Hippocampal formation (tissue), 2 donors: Measurements from ENCODE around the gene CDK5.
"Not testable (repeated sequence)": the region's sequence is repeated elsewhere in the genome, so short reads cannot be mapped to it uniquely, and the experiment has no call there.

Source experiments
- DNase-seq, 2 donors: peaks; one replicate each; lab custom pipeline; 2025; lab: John Stamatoyannopoulos, UW

The CDK5 gene

GRCh38 chr7:151057989-151058780 lies 488 bp upstream of the CDK5 start:
- DNase-seq, result peak; percentile 99

DNA sequence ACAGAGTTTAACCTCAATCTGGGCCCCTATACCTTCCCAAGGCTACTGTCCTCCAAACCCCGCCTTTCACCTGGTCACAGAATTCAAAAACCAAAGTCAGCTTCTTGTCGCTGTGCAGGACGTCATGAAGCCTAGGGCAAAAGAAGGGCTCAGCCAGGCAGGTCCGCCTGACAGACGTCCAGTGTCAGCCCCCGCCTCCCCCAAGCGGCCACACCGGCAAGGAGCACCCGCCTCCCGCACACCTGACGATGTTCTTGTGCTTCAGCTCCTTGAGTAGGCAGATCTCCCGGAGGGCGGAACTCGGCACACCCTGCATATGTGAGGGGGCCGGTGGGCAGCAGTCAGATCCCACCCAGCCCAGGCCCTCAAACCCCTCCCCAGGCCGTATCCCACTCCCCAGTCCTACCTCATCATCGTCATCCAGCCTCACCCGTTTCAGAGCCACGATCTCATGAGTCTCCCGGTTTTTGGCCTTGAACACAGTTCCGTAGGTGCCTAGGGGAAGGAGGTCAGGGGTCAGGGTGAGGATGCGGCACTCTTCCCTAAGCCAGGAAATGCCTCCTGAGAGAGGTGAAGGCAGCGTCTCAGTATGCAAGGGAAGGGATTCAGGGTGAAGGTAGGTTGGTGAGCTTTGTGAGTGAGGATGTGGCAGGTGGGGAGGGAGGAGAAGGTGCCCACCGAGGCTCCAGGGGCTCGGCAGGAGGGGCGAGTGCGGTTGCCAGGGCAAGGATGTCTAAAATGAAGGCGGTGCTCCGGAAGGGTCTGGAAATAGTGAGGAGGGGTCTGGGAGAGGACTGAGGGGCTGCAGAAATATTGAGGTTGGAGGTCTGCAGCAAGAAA lies 811 bp downstream of the CDK5 start:
- no peak for DNase-seq

GRCh38 chr7:151056283-151056665 lies 1.4 kb downstream of the CDK5 start:
- no peak for DNase-seq

DNA sequence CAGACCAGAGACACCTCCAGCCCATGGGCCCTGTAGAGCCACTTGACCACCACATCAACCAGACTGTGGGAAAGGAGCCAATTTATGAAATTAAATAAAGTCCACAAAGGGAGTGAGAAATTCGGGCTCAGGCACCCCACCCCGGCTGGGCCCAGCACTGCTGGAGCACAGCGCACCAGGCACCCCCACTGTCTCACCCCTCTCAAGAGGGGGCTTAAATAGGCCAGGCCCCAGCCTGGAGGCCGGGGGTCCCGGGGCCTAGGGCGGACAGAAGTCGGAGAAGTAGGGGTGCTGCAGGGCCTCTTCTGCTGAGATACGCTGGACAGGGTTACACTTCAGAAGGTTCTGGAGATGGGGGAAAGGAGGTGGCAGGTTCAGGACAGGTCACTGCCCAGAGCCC lies 3.9 kb downstream of the CDK5 start:
- no peak for DNase-seq

DNA sequence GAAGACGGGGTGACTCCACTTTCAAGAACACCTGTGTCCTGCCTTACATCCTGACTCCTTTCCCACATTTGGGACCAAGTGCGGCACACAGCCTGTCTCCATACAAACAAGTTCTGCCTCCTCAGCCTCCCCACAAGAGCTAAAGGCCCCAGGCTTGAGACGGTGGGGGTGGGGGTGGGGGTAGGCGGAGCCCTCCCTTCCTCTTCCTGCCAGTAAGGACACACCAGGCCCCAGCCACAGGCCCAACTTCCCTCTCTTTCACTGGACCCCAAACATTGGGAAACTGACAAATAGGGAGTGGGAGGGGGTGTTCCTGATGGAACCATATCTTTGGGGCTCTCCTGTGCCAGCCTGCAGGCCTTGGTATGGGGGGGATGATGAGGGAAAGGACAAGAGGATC lies 4.6 kb downstream of the CDK5 start:
- DNase-seq, result no peak

DNA sequence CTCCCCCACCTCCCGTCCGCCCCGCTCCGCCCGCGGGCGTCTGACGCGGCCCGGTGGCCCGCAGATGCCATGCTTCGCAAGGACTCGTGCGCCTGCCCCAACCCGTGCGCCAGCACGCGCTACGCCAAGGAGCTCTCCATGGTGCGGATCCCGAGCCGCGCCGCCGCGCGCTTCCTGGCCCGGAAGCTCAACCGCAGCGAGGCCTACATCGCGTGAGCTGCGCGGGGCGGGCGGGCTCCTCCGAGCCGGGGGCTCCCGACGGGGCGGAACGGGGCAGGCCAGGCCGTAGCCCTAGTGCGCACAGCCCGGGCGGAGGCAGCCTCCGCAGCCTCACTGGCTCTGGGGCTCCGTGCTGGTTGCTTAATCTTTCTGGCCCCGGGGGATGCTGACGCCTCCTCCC lies 6.6 kb downstream of the CDK5 start:
- DNase-seq, result no peak

GRCh38 chr7:151048911-151049463 lies 8.7 kb downstream of the CDK5 start:
- DNase-seq, result no peak

- no peak for DNase-seq
These were observed 9.5 kb downstream of the CDK5 start, which contains the start of gene ASIC3 for GRCh38 chr7:151047976-151048815. Gene ASIC3, plus strand, starts transcription at chr7:151048531. Its CDS starts 355 bp downstream, at chr7:151048886.

DNA sequence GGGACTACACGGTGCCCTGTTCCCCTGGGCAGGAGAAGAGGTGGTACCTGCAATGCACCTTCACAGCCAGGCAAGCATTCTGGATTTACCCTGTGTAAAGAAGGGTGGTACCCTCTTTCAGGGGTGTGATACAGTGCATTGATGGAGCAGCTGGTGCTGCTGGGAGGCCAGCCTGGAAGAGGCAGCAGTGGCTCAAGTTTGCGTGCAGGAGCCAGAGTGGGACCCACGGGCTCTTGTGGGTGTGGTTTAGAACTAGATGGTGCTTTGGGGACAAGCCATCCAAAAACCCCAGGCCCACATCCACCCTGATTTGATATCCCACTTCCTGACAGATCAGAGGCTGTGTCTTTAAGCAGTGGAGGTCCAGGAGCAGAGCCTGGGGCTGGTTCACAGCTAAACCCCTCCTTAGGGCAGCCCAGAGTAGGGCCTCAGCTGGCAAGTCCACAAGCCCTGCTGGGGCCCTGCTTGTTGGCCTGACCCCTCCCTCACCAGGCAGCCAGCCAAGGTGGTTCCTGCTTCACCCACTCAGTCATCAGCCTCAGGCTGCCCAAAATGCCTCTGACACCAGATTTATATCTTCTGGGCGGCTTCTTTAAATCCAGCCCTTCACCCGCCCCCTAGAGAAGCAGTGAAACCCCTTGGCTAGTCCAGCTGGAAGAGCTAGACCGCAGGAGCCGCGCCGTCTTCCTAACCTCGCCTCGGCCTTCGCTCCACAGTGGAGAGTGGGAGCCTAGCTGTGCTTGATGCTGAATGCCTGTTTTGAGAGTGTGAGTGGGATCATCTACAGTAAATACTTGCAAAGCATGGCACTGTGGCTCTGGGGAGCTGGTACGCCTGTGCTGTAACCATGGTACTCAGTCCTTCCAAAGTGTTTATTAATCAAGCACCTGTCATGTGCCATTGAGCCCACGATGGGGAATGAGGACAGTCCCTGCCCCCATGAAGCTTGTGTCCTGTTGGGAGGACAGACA lies 10.8 kb downstream of the CDK5 start:
- no peak for DNase-seq

GRCh38 chr7:151045967-151046366 lies 11.7 kb downstream of the CDK5 start:
- no peak for DNase-seq

DNA sequence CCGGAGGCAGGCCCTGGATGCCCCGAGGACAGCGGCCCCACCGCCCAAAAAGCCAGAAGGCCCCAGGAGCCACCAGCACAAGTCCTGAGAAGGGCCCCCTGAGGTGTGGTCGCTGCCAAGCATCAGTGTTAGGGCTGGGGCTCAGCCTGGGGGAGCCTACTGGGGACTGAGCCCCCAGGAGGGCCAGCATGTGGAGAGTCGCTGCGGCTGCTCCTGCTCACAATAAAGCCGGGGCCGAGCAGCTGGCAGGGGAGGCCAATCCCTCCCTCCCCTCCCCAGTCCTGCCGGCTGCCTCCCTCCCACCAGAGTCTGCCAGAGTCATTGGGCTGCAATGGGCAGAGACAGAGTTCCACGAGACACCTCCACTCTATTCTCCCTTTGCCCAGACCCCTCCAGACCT lies 12.4 kb downstream of the CDK5 start:
- no peak for DNase-seq

- DNase-seq, result no peak
These were observed 13.7 kb downstream of the CDK5 start for GRCh38 chr7:151043959-151044358.

DNA sequence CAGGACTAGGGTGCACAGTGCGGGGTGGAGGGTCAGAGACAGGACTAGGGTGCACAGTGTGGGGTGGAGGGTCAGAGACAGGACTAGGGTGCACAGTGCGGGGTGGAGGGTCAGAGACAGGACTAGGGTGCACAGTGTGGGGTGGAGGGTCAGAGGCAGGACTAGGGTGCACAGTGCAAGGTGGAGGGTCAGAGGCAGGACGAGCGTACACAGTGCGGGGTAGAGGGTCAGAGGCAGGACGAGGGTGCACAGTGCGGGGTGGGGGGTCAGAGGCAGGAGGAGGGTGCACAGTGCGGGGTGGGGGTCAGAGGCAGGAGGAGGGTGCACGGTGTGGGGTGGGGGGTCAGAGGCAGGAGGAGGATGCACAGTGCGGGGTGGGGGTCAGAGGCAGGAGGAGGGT lies 14.2 kb downstream of the CDK5 start:
- not testable (repeated sequence) for DNase-seq

GRCh38 chr7:151040616-151041375 lies 16.9 kb downstream of the CDK5 start:
- no peak for DNase-seq

- no peak for DNase-seq
These were observed 17.7 kb downstream of the CDK5 start for GRCh38 chr7:151039850-151040548.

DNA sequence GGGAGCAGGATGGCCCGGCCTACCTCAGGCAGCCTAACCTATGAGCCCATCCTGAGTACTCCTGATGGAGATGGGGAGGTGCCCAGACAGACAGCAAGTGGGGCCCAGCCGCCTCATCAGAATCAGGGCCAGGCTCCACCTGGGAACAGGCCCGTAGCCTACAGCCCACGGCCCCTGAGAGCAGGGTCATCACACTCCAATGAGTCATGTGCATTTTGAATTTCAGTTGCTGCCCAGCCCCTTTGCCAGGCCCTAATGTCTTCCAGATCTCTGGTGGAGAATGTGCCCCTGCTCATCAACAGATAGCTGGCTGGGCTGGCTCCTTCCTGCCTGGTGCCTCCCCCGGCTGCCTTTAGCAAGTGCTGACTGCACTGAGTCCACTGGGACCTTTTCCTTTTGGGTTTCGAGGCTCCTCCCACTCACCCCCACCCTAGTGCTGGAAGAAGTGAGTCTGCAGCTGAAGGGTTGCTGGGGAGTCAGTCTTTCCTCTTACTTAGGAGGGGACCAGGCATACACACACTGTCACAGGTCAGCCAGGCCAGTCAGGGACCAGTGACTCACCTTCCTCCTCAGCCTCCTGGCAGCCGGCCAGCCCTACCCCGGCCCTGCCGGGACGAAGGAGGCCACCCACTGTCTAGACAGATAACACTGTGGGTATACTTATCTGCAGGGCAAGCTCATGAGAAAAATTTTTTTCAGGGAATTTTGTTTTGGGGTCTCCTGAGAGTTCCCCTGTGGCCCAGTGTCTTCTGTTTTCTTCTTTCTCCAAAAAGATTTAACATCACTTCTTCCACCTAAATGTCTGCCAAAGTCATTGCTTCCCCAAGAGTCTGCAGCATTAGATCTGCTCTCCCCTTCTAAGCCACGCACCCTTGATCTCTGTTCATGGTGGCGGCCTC lies 18.5 kb downstream of the CDK5 start:
- DNase-seq, result no peak

GRCh38 chr7:151035902-151036301 lies 21.8 kb downstream of the CDK5 start:
- no peak for DNase-seq

DNA sequence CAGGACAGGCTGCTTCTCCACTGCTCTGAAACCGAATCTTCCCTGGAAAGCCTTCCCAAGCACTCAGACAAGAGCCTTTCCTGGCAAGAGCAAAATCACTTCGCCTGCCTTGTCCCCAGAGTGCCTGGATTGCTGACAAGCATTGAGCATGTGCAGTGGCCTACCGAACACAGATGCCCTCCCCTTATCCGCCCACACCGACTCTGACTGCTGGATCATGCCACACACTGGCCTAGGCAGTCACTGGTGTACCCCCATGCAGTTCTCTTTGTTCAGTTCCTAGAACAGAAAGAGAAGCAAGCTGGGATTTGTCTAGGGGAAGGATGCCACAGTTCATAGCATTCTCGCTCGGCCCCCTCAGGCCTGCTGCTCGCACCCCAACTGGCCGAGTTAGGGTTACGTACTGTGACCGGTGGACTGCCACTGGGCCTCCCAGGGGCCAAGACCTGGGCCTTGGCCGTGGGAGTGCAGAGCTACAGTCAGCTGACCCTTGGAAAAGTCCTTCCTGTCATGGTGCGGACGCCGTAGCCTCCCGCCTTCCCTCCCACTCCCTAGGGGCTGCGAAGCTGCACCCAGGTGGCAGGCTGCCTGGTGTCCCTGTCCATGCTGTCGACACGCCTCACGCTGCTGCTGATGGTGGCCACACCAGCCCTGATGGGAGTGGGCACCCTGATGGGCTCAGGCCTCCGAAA lies 22.5 kb downstream of the CDK5 start:
- DNase-seq, result no peak
